ENCODE measurements around the gene FAM193A.
"Not testable (repeated sequence)": the region's sequence is repeated elsewhere in the genome, so short reads cannot be mapped to it uniquely, and the experiment has no call there.

FAM193A gene

DNA sequence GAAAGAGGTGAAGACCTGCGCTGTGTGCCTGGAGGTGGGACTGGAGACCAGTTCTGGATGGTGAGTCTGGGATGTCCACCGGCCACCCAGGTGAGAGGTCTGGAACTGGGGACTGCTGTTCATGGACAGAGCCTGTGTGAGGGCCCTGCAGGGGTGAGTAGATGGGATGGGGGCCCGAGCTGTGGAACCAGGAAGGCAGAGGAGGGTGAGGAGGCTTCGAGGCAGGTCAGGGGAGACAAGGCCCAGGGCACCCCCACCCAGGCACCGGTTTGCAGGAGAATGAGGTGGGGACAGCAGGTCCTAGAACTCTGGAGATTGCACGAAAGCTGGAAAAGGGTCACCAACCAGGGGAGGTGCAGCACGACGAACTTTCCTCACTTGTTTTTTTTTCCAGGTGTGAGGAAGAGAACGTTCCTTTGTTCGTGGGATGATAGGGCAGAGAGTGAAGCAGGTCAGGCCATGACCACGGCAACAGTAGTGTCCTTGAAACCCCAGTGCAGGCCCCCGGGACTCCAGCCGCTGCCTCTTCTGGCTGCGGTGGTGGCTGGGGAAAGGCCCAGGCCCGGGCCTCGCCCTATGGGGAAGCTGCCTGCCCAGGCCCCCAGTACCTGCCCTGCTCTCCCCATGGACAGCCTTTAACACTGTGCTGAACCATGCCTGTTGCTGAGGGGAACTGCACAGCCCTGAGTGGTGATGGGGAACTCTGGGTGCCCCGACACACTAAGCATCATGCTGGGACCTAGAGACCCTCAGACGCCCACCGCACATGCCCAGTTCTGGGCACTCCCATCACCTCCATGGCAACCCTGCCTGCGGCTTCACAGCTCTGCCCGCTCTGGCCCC is 196.8 kb downstream of the FAM193A start:
- DNase-seq, result no peak

DNA sequence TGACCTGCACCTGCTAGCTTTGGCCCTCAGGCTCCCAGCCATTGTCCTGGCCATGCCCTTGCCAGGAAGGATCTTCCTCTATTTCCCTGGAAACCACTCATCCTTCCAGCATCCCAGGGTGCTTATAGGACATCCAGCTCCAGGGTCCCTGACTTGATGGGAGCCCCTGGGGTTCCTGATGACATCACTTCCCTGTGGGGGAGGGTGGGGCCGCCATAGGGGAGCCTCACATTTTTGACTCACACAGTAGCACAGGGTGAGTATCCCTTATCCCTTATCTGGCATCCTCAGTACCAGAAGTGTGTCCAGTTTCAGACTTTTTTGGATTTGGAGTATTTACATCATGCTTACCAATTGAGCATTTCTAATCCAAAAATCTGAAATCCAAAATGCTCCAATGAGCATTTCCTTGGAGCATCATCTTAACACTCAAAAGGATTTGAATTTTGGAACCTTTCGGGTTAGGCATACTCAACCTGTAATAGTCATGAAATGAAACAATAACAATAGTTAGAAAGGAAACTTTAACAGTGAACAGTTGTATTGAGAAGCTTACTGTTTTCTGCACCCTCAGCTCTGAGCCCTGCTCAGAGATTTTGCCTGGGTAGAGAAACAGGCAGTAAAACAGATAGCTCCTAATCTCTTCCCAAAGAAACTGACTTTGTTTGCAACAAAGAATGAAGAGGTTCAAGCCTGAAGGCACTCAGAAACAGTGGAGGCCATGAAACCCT is 197.6 kb downstream of the FAM193A start:
- DNase-seq, result no peak

DNA sequence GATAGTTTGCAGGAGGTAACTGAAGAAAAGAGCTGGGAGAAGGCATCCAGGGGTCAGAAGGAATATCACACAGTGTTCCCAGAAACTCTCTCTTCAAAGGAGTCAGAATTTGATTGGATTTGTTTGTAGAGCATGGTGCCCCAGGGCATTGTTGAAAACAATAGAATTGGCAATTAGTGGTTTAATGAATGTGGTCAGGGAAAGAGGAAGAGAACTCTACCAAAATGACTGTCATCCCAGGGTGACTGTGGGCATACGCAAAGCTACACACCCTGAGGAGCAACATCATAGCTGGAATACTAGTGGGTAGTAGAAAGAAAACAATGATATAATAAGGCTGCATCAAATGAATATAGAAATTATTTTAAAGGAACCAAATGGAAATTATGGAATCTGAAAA is 198.2 kb downstream of the FAM193A start:
- DNase-seq, result peak; percentile 52

DNA sequence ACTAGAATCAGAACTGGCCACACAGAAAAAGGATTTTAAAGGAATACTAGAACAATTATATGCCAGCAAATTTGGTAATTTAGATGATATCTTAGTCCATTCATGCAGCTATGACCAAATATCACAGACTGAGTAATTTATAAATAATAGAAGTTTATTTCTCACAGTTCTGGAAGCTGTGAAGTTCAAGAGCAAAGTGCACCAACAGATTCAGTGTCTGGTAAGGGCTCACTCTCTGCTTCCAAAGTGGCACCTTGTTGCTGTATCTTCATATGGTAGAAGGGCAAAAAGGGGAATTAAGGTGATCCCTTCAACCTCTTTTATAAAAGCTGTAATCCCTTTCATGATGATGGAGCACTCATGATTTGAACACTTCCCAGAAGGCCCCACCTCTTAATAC is 199.4 kb downstream of the FAM193A start:
- no peak for DNase-seq

DNA sequence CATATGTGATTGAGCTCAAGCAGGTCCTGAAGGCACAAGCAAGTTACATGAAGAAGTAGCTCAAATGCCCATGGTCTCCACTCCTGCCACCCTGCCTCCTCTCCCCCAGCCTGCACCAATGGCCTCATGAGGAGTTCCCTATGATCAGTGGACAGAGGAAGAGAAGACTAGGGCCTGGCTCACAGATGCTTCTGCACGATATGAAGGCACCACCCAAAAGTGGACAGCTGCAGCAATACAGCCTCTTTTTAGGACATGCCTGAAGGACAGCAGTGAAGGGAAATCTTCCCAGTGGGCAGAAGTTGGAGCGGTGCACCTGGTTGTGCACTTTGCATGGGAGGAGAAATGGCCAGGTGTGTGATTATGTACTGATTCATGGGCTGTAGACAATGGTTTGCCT is 201.8 kb downstream of the FAM193A start:
- DNase-seq, result not testable (repeated sequence)

DNA sequence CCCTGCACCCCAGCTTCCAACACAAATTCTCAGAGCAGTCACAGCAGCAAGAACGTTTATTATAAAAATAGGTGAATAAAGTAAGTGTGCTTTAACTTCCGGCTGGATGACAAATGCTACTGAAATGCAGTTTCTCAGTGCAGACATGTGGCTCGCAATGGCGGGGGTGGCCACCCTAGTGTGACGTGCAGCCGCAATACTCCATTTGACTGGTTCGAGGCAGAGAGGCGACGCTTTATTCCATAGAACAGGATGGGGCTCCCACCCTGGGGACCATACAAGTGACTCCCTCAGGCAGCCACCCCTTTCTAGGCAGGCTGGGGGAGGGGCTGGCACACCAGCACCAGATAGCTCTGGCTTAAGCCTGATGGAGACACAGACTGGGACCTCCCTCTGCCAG is 205.2 kb downstream of the FAM193A start:
- DNase-seq, result no peak

DNA sequence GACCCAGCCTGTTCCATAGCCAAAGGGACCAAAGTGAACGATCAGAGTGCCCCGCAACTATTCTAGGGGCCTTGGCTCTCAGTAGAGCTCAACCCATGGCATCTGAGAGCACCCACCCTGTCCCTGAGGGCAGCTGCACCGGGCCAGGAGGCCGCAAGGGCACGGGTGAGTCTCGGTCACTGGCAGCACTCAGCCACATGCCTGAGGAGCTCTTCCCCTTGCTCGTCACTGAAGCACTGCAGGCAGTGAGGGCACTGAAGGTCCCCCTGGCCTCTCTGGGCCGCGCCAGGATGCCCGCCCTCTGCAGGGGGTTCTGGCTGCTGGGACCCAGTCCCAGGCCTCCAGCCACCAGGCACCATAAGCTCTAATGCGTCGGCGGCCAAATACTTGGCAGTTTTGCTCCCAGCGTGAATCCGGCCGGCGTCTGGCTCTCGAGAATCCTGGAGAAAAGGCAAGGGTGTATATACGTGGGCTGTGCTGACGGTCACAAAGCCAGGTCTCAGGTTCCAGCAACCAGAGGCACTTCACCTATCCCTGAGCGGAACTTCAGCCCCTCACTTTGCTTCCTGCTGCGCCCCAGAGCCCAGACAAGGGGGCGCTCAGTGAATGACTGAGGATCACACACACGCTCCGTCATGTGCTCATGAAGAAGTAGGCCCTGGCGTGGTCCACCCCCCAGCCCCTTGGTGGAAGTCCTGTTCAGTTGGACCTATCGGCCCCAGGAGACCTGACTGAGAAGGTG is 205.8 kb downstream of the FAM193A start:
- DNase-seq, result no peak

DNA sequence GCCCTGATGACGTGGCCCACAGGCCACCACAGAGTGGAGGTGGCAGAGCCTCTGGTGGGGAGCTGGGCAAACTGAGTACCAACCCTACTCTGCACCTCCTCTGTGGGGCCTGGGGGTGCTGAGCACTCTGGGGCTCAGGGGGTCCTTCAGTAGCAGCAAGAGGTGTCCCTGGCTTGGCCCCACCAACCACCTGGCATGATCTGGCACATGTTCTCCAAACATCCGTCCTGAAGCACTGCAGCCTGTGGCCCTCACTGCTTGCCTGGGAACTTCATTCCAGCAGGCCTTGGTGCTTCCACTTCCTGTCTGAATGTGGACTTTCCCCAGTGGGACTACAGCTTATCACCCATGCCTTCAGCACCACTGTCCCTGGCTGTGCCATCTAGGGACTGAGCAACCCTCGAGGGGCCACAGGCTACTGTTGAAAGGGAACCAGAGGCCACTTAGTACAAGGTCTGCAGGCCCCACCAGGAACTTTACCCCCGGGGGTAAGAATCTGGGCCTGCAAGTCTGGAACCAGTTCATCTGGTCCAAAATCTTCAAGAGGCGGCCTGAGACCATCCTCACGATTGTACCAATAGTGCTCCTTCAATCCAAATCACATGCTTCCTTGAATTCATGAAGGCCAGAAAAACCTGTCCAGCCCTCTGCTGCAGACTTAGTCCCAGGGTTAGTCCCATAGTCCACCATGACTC is 206.5 kb downstream of the FAM193A start:
- DNase-seq, result no peak

DNA sequence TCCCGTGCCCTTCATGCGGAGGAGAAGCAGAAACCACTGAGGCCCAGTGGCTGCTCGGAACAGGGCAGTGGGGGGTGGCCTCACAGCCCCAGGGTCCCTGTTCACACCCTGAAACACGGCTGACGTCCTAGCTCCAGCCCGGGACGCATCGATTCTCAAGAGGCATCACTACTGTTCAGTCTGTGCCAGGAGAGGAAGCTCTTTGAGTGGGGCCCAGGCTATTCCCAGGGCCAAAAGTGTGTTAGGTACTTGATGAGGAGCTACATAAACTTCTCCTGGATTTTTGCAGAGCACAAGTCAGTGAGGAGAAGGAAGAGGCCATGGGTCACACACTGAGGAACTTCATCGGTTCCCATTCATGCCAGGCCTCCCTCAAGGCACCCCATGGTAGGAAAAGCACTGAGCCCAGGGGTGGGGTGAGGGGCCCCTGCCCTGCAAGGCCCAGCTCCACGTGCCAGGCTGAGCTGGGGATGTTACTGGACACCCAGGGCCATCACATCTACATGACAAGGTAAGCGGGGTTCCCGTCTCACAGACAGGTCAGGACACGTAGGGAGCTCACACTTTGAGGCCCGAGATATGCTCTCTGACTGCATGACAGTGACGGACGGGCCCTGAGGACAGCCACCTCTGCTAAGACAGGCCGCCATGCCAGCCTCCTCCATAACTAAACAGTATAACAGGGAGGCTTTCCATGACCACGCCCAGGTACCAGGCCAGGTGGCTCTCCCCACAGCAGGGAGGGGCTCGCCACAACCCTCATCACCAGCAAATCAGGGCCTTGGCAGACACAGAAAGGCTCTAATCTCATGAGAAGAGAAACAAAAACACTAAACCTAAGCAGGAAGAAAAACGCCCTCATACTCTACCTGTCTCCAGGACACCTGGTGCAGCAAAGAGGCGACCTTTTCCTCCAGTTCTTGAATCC is 207.3 kb downstream of the FAM193A start:
- no peak for DNase-seq

DNA sequence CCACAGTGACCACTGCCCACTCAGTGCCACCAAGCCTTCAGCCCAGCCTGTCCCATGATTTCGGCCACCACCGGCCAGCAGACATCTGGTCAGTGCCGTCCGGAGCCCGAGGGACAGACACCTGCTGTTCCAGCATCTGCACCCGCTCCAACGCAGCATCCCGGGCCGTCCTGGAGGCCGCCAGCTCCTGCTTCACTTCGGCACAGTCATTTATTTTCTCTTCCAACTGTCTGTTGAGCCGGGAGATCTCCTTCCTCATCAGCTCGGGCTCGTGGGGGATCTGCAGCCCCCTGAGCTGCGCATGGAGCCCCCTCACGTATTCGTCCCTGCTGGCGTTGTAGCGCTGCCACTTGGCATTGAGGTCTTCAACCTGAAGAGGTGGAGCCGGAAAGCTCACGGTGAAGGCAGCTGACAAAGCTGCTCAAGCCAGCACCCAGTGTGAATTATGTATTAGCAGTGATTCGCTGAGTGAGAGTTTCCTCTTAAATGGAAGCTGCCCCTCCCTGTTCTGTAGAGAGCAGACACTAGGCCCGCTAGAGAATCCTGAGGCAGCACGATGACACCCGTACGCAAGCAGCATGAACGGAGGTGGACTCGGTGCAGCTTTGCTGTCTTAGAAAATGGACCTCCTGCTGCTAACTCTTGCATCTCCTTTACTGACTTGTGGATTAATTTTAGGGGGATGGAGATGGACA is 208.3 kb downstream of the FAM193A start:
- DNase-seq, result no peak

DNA sequence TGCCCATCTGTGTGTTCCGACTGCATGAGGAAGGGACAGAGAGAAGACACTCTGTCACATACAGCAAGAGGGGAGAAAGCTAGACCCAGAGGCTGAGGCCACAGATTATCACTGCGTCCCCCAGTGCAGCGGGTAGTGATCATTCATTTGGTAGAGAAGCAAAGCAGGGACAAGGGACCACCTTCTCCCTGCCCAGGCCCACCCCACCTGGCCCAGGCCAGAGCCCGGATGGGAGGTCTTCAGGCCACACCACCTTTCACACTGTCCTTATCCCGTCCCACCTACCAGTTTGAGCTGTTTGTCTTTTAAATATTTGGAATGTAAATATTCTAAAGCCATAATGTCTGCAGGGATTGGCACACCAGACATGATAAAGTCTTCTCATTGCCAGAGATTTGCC is 209.1 kb downstream of the FAM193A start:
- no peak for DNase-seq

DNA sequence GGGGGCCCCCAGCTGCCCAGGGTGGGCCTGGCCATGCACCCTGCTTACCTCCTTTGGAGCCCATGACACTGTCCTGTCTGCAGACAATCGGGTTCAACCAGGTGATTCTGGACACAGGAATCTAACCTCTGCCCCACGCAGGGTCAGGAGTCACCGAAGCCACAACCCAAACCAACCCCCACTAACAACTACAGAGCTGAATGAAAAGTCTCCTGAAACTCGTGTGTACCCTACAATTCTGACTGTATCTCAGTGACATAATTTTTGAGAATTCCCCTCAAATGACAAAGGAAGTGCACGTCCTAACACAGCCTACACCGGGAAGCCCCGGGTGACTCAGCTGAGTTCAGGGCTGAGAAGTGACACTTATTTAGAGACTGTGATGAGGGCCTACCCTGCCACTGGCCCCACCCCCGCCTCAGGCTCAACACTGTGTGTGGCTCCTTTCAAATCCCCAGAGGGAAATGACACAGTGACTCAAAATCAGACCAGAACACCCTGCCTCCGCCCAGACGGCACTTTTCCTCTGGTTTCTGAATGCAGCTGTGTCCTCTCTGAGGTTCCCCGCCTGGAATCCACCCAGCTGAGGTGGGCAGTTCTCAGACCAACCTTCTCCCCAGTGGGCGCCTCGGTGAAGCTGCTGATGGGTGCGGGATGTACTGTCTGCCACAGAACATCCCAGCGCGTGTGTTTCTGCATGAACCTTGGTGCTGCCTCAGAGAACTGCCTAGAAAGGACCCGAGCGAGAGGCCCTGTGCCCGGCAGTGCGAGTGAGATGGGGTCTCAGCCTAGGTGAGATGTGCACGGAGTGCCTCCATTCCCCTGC is 209.7 kb downstream of the FAM193A start:
- DNase-seq, result peak; percentile 98

DNA sequence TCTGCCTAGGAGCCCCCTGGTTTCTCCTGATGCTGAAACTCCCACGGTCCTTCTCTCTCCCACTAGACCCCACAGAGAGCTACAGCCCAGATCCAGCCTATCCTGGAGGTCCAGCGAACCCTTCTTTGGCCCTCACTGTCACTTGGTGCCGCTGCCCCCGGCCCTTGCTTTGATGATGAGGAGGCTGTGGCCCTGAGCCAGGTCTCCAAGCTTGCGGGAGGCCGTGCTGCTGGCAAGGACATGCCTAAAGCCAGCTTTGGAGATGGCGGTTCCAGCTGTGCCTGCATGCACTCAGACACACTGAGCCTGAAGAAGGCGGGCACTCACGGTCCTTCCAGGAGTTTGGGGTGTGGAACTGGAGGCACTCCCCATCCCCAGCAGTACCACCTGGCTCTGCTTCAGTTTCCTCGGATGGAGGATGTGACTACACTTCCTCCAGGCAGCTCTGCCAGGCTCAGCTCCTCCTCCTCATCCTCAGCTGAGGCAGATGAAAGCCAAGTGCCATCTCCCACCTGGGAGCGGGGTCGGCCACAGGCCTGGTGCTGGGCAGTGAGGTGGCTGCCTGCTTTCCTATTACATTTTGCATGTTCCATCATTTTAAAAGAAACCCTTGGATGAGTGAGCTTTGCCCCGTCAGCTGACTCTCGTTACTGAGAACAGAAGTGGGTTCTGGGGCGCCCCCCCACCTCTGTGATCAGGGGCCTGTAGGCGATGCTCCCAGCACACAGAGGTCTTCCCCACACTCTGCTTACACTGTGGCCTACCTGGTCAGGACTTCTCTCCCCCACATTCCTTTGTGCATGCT is 210.6 kb downstream of the FAM193A start:
- DNase-seq, result no peak

DNA sequence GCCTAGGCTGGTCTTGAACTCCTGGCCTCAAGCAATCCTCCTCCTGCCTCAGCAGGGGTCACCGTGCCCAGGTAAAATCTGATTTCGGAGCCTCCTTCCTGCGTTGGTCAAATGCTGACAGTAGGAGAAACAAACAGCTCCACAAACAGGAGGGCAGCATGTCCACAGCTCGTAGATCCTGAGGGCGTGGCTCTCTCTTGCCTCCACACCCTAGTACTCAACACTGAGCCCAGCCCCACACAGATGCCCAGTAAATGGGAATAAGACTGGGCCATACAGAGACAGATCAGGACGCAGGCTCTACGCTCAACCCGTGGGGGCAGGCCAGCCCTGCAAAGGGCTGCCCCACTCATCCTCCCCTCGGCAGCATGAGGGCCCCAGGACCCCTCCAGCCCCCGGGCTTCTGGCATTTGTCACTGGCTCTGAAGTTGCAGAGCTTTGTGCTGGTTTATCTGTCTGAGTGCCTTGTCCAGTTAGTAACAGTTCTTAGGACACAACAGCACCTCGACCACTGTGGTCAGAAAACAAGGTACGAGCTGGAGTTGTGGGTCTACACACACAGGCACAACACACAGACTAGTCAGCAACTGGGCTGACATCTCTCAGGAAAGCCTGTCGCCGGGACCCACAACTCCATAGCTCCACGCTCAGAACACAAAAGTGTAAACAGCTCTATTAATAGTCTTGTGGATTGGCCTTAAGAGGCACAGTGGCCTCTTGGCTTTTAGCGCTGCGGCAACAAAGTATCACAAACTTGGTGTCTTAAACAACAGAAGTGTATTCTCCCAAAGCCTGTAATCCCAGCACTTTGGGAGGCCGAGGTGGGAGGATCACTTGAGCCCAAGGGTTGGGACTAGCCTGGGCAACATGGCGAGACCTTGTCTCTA is 214.5 kb downstream of the FAM193A start:
- no peak for DNase-seq

DNA sequence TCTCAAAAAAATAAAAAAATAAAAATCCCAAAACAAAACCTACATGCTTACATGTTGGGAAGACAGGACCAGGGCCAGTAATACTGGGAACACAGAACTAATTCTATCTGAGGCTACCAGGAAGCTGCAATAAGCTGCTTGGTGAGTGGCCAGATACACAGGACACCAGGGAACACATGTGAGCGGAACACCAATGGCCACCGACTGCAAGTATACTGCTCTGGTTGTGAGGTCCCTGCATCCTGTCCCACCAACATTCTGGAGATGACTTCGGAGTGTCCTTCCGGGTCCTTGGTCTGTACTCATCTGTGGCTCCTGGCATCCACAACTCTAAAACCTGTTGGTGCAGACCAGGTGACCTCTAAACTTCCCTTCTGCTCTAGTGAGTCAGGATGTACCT is 217.0 kb downstream of the FAM193A start:
- DNase-seq, result no peak

DNA sequence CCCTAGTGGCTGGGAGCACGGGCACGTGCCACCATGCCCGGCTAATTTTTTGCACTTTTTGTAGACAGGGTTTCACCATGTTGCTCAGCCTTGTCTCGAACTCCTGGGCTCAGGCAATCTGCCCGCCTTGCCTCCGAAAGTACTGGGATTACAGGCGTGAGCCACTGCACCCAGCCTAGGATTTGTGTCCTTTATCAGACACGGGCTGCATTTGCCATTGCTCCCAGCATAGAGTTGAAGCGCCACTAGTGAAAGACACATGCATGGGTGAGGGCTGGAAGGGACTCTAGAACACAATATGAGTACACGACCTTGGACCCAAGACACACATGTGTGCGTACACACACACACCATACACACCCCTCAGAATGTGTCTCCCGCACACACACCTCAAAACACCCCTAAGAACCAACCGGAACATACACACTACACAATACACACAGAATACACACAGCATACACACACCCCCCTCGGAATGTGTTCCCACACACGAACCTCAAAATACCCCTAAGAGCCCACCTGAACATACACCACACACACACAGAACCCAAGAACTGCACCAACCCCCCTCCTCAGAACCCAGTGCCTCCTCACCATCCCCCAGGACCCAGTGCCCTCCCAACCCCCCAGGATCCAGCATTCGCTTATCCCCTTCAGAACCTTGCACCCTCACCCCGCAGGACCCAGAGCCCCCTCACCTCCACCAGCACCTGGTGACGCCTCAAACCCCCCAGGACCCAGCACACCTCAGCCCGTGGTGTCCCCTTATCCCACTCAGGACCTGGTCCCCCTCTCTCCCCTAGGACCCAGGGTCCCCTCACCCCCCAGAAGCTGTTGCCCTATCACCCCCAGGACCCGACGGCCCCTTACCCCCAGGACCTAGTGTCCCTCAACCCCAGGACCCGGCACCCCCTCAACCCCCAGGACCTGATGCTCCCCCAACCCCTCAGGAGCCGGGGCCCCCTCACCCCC is 218.7 kb downstream of the FAM193A start:
- no peak for DNase-seq

Data from suppressor macrophage treated with lipopolysaccharide for 4 hours (primary cell).